Heart left ventricle (tissue), 16 donors: ENCODE measurements around the gene CFAP157. TPM values are rescaled to one million over a fixed set of nuclear protein-coding genes. Genes with fewer than 3 reads are reported as not detected.

Experiments
- ATAC-seq, 4 donors: fragments of 200-7000 bp; cut with Tn5 transposase; one replicate each; pipeline ENCODE4 v1.9.1; 2020 to 2022; ENCODE audit warnings: moderate library complexity in 4 of 4, mild to moderate bottlenecking in 3 of 4, moderate number of reproducible peaks in 1 of 4
- DNase-seq, 5 donors: peaks; one replicate each; pipeline ENCODE4 v3.0.0-alpha.2; 2020
- H3K27ac ChIP-seq, 12 donors: fragments of 200-600 bp; sonication (generic) in 4 of 12; one replicate each; pipeline versions ENCODE4 v1.5.0 to v1.8.0; 2016 to 2022; ENCODE audit warnings: mild to moderate bottlenecking in 2 of 12
- H3K27me3 ChIP-seq, 9 donors: fragments of 200-600 bp; sonication (generic) in 2 of 9; one replicate each; pipeline versions ENCODE4 v1.5.1 to v1.8.0; 2016 to 2022; ENCODE audit warnings: mild to moderate bottlenecking in 3 of 9
- H3K36me3 ChIP-seq, 9 donors: fragments of 200-600 bp; sonication (generic) in 2 of 9; one replicate each; pipeline versions ENCODE4 v1.5.0 to v1.8.0; 2018 to 2022; ENCODE audit warnings: mild to moderate bottlenecking in 2 of 9
- H3K4me1 ChIP-seq, 12 donors: fragments of 200-600 bp; sonication (generic) in 4 of 12; one replicate each; pipeline versions ENCODE4 v1.5.0 to v1.8.0; 2016 to 2022; ENCODE audit warnings: mild to moderate bottlenecking in 3 of 12
- H3K4me3 ChIP-seq, 12 donors: fragments of 200-600 bp; sonication (generic) in 4 of 12; one replicate each; pipeline versions ENCODE4 v1.5.0 to v1.8.0; 2017 to 2022; ENCODE audit warnings: mild to moderate bottlenecking in 9 of 12, moderate library complexity in 4 of 12
- H3K9me3 ChIP-seq, 12 donors: fragments of 200-600 bp; sonication (generic) in 4 of 12; one replicate each; pipeline versions ENCODE4 v1.5.0 to v1.8.0; 2016 to 2022; ENCODE audit warnings: mild to moderate bottlenecking in 1 of 12
- POLR2A ChIP-seq, 2 donors: fragments of 450-650 bp; IDR thresholded peaks; one replicate each; pipeline ENCODE4 v1.6.1; 2017; ENCODE audit warnings: antibody characterized with exemption in 2 of 2, mild to moderate bottlenecking in 2 of 2, moderate library complexity in 2 of 2
- WGBS, 4 donors: extraction: QIAGEN DNeasy Blood & Tissue Kit in 2 of 4; methylation state at CpG; one replicate each; pipeline versions ENCODE4 v1.1.5 to v1.1.7; 2013 to 2018; 5-methylcytosine and 5-hydroxymethylcytosine counted together
- intact Hi-C, 10 donors: fragments of 100-400 bp; cut with DNase I; formaldehyde crosslinking; loops; one replicate each; pipeline versions ENCODE4 v1.11.1 to v1.14.2; 2022
- polyA plus RNA-seq, 2 donors: library from polyadenylated mRNA; stranded (reverse); fragments of 200-250 nt; gene quantifications; one replicate each; pipeline ENCODE4 v1.2.3, GENCODE V29; 2013
- total RNA-seq, 9 donors: library from RNA; depleted of rRNA in 2 of 9; stranded (reverse); fragments of >200 nt in 2 of 9; fragmentation: NEBNext Ultra II Directional in 3 of 9; extraction: Animal tissue kit (Norgen Biotek cat#: 25700) in 3 of 9; gene quantifications; one replicate each; pipeline versions ENCODE4 v1.1.0 to v1.2.4, GENCODE V29; 2016 to 2023
- TF ChIP-seq, protein P1 (sequence below), 12 donors: fragments of 200-600 bp; sonication (generic) in 4 of 12; IDR thresholded peaks; one replicate each; pipeline versions ENCODE4 v1.5.0 to v1.8.0; 2018 to 2022; ENCODE audit warnings: antibody characterized with exemption in 12 of 12, mild to moderate bottlenecking in 5 of 12
- donor health status: ischemic (EF 13 %, LVEDD 7.1; RV severe dilation, severe dysfunction).
- donor health status: healthy with polysubstance abuse.
- donor health status: DM: no; HTN: yes; CAD: no.
- donor health status: DM: no; HTN: no; CAD: no.
- donor health status: ischemic (EF 25% LVEDD 6.9; RV normal size, moderate dysfunction).
- donor health status: ischemic (EF 25% LVEDD 5.7; RV mildly dilated, moderate dysfunction).
- donor health status: healthy.
- donor health status: DM: yes; HTN: yes; CAD: no.
- donor health status: ischemic (EF 35%, LVEDD 5.7; RV mildly dilated, moderate dysfunction).
- donor health status: nonischemic (EF 11% LVEDD 7.7; RV severe dilation, severe dysfunction).
- donor health status: DM: yes; HTN: yes; CAD: no.
- donor health status: PGD.
- donor health status: ischemic (EF 29% LVEDD 5.4; RV normal size, mild dysfunction).
- donor health status: nonischemic (EF 23%, LVEDD 6.1; RV moderate dilation, normal function).

CFAP157 gene
- total and polyA plus RNA-seq, 11 donors = 0.08 to 0.87 (median 0.11) TPM; not detected in 7

GRCh38 chr9:127744398-127745110 lies 37.8 kb downstream of the CFAP157 start:
- peaks cover 0 to 31% (median 10%) of the 10 kb centered on the region in 12 donors for H3K4me1 ChIP-seq
- TF ChIP-seq, protein P1, sequence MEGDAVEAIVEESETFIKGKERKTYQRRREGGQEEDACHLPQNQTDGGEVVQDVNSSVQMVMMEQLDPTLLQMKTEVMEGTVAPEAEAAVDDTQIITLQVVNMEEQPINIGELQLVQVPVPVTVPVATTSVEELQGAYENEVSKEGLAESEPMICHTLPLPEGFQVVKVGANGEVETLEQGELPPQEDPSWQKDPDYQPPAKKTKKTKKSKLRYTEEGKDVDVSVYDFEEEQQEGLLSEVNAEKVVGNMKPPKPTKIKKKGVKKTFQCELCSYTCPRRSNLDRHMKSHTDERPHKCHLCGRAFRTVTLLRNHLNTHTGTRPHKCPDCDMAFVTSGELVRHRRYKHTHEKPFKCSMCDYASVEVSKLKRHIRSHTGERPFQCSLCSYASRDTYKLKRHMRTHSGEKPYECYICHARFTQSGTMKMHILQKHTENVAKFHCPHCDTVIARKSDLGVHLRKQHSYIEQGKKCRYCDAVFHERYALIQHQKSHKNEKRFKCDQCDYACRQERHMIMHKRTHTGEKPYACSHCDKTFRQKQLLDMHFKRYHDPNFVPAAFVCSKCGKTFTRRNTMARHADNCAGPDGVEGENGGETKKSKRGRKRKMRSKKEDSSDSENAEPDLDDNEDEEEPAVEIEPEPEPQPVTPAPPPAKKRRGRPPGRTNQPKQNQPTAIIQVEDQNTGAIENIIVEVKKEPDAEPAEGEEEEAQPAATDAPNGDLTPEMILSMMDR (IDR thresholded peaks at IDR 0.05) = no peak
- TF ChIP-seq POLR2A (IDR thresholded peaks at IDR 0.05) = no peak
- intact Hi-C loops = no loop called here
- ATAC-seq = no peak
- no peak overlapping the region for H3K4me3 ChIP-seq
- no peak for DNase-seq
- WGBS, 4 donors = 90 to 93% (median 91%) methylated on average over 17 to 19 of the region's 19 CpGs
- H3K27me3 ChIP-seq = no peaks in the 10 kb centered on the region
- H3K27ac ChIP-seq = no peak overlapping the region
- peaks cover 0 to 96% (median 82%) of the 10 kb centered on the region in 9 donors for H3K36me3 ChIP-seq
- H3K9me3 ChIP-seq = no peaks in the 10 kb centered on the region

GRCh38 chr9:127746959-127747569 lies 40.3 kb downstream of the CFAP157 start:
- no peak overlapping the region for H3K27ac ChIP-seq
- intact Hi-C loops = no loop called here
- no peaks in the 10 kb centered on the region for H3K9me3 ChIP-seq
- no peak for ATAC-seq
- H3K4me3 ChIP-seq = no peak overlapping the region
- no peak for DNase-seq
- WGBS, 4 donors = 68 to 77% (median 74%) methylated on average over 15 of the region's 15 CpGs
- TF ChIP-seq, protein P1 (IDR thresholded peaks at IDR 0.05) = no peak
- TF ChIP-seq POLR2A (IDR thresholded peaks at IDR 0.05) = no peak
- peaks cover 0 to 94% (median 82%) of the 10 kb centered on the region in 9 donors for H3K36me3 ChIP-seq
- peaks cover 0 to 11% (median 2%) of the 10 kb centered on the region in 12 donors for H3K4me1 ChIP-seq
- H3K27me3 ChIP-seq = no peaks in the 10 kb centered on the region

GRCh38 chr9:127749090-127749787 lies 42.5 kb downstream of the CFAP157 start:
- DNase-seq (no peak), ATAC-seq (no peak)
- Histone ChIP-seq H3K9me3 (no peaks in the 10 kb centered on the region), H3K4me1 (peaks cover 0 to 23% (median 3%) of the 10 kb centered on the region in 12 donors), H3K4me3 (no peak overlapping the region), H3K27ac (no peak overlapping the region), H3K36me3 (peaks cover 0 to 84% (median 64%) of the 10 kb centered on the region in 9 donors), H3K27me3 (peaks cover 0 to 10% (median 5%) of the 10 kb centered on the region in 9 donors)
- no peak for TF ChIP-seq POLR2A (IDR thresholded peaks at IDR 0.05)
- TF ChIP-seq, protein P1 (IDR thresholded peaks at IDR 0.05) = no peak
- intact Hi-C loops = no loop called here
- 84 to 93% (median 87%) methylated on average over 17 to 26 of the region's 26 CpGs for WGBS, 4 donors
